Occipital lobe (tissue), 2 donors: Measurements from ENCODE around the gene UBA1. TPM values are rescaled to one million over a fixed set of nuclear protein-coding genes. Genes with fewer than 3 reads are reported as not detected.

ENCODE experiments used
- DNase-seq: peaks from one replicate; lab custom pipeline; 2025; lab: John Stamatoyannopoulos, UW
- total RNA-seq: library from RNA; depleted of rRNA; stranded (reverse); fragments of >200 nt; gene quantifications from one replicate; pipeline ENCODE4 v1.2.3, GENCODE V29; 2014

UBA1 gene
- total RNA-seq, 1 donor from 2014 or later: 127 TPM

DNA sequence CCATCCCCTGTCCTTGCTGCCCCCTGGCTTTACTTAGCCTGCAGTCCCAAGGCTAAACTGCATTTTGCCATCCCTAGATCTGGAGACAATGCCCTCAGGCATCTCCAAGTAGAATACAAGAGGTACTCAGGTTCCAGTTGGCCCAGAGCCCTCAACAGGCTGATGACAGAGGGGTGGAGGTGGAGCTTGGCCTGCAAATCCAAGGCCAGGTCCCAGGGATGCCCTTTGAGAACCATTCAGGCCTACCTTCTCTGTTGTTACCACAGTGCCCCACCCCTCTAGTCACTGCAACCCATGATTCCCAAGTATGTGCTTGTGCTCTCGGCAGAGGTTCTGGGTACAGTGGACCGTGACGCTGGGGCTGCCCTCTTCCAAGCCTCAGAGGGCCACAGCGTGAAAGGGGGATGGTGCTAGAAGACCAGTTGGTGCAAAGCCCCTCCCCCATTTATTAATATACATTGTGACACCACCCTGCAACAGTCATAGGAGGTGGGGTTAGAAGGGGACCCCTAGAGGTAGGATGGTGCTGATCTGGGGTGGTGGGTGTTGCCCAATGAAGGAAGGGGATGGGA, 6.4 kb upstream of the UBA1 start:
- no peak for DNase-seq

DNA sequence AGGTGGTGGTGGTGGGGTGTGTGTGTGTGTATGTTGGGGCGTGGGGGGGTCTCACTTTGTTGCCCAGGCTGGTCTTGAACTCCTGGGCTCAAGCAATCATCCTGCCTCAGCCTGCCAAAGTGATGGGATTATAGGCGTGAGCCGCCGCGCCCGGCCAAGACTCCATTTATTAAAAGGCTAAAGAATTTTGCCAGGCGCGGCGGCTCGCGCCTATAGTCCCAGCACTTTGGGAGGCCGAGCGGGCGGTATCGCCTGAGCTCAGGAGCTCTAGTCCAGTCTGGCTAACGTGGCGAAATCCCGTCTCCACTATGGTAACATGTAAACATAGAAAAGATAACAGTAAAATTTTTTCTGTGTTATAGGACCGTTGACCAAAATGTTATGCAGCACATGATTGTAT, 3.7 kb upstream of the UBA1 start:
- DNase-seq: no peak

GRCh38 chrX:47190445-47191269, 3.0 kb upstream of the UBA1 start:
- DNase-seq: peak; percentile 75

GRCh38 chrX:47191331-47191730, 2.3 kb upstream of the UBA1 start:
- no peak for DNase-seq

GRCh38 chrX:47191806-47192401, 1.7 kb upstream of the UBA1 start:
- no peak for DNase-seq

DNA sequence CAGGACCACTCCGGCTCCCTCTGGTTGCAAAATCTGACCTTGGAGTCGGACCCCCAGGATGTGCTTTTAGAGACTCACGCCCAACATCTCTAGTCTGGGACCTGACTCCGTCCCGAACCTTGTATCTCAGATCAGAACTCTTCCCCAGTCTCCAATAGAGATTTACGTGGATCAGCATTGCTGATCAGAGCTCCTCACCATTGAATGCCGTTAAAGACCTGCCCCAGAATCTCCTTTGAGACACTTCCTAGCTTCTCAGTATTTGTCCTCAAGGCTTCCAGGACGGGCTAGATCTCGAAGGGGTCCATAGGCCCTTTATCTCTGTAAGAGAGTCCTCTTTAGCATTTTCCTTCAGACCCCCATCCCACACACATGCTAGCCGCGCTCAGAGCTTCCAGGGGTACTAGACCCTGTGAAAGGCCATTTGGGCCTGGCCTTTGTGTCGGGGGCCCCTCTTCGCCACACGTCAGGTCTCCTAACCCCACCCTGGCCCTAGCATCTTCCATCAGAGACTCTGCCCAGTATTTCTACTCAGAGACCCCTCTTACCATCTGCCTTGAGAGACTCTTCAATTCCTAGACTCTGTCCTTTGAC, 662 bp downstream of the UBA1 start:
- DNase-seq: no peak

- no peak for DNase-seq
Measured at GRCh38 chrX:47196098-47196497, 2.5 kb downstream of the UBA1 start.

DNA sequence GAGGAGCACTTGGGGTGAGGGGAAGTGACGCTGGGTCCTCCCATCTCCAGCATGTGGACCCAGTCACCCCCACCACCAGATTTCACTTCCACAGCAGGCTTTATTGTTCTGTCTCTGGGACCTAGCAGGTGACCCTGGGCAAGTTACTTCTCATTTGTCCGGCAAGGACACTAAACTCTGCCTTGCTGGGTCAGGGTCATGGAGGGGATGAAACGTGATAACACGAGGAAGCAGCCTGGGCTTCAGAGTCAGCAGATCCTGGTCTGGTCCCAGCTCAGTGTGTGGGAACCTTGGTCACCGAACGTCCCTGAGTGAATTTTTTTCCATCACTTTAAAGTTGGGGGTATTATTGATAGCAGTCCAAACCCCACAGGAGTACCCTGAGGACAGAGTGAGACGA, 3.9 kb downstream of the UBA1 start:
- no peak for DNase-seq

- no peak for DNase-seq
Measured at GRCh38 chrX:47198026-47198686, 4.5 kb downstream of the UBA1 start.

DNA sequence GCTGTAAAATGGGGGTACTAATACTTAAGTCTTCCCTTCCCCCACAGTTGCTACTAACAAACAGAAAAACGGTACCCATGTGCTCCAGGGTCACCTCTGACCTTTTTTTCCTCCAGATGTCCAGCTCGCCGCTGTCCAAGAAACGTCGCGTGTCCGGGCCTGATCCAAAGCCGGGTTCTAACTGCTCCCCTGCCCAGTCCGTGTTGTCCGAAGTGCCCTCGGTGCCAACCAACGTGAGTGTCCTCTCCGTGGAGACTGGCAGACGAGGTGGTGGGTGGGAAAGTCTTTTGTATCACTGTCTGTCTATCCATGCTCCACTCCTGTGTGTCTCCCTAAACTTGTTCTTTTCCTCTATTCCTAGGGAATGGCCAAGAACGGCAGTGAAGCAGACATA, 5.1 kb downstream of the UBA1 start:
- no peak for DNase-seq

DNA sequence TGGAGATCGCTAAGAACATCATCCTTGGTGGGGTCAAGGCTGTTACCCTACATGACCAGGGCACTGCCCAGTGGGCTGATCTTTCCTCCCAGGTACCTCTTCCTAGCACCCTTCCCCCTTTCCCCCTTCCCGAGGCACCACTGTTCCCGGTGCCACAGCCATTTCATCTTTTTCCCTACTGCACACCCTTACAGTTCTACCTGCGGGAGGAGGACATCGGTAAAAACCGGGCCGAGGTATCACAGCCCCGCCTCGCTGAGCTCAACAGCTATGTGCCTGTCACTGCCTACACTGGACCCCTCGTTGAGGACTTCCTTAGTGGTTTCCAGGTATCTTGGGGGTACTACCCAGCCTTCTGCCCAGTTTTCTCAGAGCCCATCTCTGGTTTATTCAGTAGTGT, 5.7 kb downstream of the UBA1 start:
- DNase-seq: no peak

GRCh38 chrX:47200385-47201150, 6.9 kb downstream of the UBA1 start:
- DNase-seq: no peak

DNA sequence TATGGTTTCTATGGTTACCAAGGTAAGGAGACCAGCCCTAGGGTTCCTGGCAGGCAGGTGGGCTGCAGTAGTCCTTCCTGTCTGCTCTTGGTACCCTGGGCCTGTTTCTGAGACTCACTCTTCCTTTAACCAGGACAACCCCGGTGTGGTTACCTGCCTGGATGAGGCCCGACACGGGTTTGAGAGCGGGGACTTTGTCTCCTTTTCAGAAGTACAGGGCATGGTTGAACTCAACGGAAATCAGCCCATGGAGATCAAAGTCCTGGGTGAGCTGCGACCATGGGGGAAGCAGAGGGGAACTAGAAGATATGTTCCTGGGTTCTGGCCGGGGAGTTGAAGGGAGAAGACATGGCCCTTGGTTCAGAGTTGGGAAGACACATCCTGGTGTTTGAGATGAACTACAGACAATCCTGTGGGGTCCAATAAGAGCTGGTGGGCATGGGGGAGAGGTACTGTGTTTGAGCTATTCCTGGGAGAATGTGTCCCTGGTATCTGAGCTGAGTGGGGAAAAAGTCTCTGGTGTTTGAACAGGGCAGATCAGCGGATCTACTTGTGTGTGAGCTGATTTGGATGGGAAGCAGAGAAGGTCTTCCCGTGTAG, 7.8 kb downstream of the UBA1 start:
- DNase-seq: no peak

GRCh38 chrX:47202316-47202715, 8.7 kb downstream of the UBA1 start:
- DNase-seq: no peak

DNA sequence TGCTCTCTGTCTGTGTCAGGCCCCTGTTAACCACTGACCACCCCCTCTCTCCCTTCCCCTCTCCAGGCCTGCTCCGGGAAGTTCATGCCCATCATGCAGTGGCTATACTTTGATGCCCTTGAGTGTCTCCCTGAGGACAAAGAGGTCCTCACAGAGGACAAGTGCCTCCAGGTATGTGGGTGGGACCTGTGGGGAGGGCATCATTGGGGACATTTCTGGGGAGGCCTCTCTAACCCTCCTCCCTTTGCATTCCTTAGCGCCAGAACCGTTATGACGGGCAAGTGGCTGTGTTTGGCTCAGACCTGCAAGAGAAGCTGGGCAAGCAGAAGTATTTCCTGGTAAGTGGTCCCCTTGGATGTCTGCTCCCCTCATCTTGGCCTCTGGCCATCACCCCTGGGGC, 9.2 kb downstream of the UBA1 start:
- no peak for DNase-seq

DNA sequence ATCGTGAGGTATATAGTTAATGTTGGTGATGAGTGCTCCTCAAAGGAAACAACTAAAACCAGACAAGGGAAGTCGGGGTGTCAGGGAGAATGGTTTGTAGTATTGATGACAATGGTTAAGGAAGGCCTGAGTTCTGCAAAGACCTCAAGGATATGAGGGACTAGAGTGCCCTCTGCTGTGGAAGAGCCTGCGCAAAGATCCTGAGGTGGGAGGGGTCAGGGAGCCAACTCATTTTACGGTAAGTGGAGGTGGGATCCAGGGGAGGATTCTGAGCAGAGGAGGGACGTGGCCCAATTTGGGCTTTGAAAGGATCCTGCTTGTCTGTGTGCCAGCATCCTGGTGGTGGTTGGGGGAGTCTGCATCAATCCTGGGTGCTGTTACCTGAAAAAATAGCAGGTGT, 11.3 kb downstream of the UBA1 start:
- DNase-seq: no peak

GRCh38 chrX:47206316-47206715, 12.7 kb downstream of the UBA1 start:
- no peak for DNase-seq

DNA sequence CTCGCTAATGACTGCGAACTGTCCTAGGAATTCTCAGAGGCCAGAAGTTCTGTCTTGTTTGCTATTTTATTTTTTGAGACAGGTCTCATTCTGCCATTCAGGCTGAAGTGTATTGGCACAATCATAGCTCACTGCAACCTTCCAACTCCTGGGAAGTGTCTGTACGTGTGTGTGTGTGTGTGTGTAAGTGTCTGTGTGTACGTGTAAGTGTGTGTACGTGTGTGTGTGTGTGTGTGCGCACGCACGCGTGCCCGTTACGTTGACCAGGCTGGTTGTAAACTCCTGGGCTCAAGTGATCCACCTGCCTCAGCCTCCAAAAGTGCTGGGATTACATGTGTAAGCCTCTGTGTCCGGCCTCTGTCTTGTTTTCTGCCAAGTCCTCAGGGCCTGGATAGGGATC, 14.5 kb downstream of the UBA1 start:
- DNase-seq: no peak

DNA sequence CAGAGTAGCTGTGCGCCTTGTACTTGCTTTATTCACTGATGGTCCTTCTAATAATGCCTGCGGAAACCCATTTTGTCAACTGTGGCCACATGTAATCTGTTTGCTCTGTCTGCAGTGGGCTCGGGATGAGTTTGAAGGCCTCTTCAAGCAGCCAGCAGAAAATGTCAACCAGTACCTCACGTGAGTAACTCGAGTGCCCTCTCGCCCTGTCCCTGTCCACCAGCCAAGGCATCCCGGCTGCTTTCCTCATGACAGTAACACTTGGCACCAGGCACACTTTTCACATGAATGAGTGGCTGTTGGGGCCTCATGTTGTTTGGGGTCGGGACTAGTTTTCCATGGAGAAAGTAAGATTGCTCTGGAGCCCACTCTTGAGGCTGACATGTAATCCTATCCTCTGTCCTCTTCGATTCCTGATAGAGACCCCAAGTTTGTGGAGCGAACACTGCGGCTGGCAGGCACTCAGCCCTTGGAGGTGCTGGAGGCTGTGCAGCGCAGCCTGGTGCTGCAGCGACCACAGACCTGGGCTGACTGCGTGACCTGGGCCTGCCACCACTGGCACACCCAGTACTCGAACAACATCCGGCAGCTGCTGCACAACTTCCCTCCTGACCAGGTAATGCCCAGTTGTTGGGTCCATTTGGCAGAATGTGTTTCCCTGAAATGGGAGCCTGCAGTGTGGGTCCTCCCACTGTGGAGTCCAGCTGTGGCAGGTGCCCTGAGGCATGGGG, 16.0 kb downstream of the UBA1 start:
- DNase-seq: no peak
